NCI-H524 treated with DMSO at 0.1 percent for 48 hours (cell line): ENCODE data around the gene PIGA.
"Not testable (repeated sequence)": the region's sequence is repeated elsewhere in the genome, so short reads cannot be mapped to it uniquely, and the experiment has no call there.

Experiments used
- DNase-seq: peaks from one replicate; lab custom pipeline; 2025; lab: John Stamatoyannopoulos, UW

Gene PIGA

DNA sequence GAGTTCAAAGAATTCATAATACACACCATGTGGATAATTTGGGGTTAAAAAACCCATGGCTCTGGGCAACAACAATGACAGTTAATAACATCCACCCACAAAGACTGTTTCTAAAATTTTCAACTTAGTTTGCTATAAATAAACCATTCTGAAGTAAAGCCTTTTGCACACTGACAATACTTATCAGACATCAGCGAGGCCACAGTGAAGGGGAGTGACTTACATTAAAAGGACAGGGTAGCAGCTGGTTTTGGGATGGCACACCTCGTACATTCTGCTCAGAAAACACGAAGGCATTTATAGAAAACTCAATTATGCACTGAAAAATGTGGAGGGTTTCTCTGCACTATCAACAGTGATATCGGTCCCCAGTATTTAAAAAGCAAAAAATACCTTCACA is 15.0 kb downstream of the PIGA start:
- DNase-seq: no peak

DNA sequence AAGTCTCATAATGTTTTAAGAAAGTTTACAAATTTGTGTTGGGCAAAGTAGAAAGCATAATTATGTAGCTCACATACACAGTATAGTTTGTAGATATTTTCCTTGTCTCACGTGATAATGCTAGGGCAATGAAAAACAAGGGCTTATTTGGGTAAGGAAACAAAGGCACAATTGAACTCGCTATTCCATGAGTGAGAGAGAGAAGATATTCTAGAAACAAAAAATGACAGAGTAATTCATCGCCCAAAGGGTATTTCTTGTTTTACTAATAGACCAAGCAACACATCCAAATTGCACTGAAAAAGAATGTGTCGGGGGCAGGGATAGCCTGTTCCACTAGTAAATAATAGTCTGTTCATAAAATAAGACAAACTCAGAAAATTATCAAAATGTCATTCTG is 16.2 kb downstream of the PIGA start:
- DNase-seq: no peak

DNA sequence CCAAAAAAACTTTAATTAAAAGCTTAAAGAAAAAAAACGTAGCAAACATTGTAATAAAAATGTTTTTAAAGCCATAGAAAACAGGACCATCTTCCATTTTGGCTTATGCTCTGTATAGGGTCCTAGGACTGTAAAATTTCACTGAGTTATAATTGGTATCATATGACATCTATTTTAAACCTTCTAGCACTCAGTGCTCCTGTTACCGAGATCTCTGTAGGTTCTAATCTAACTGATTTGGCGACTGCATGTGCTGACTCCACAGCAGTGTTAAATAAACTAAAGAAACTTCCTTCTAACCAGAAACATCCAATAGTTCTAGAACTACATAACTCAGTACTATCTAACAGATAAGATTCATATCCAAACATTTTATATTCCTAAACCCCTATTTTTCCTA is 19.8 kb downstream of the PIGA start, which contains the start of gene ASB11:
Gene ASB11 (minus strand): TSS at position 132 of the 400 bp plus-strand sequence. CDS start 35 bp downstream, at position 97.
- DNase-seq: no peak

GRCh38 chrX:15314472-15314871 is 20.9 kb downstream of the PIGA start:
- no peak for DNase-seq

DNA sequence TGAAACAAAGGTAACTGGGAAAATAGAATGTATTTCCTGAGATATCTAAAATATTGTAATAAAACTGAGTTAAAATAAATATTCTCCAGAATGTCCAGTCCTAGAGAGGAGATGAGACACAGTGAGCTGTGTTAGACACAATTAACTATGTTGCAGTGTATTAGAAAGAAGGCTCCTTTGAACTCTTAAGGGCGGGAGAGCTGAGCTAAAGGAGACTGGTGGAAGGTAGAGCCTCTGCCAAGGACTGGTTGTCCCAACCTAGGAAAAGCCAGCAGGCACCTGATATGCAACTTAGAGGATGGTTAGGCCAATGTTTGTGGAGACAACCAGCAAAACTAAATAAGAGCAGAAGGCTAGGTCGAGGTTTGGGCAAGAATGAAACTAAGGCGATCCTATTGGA is 24.2 kb downstream of the PIGA start:
- DNase-seq: no peak

DNA sequence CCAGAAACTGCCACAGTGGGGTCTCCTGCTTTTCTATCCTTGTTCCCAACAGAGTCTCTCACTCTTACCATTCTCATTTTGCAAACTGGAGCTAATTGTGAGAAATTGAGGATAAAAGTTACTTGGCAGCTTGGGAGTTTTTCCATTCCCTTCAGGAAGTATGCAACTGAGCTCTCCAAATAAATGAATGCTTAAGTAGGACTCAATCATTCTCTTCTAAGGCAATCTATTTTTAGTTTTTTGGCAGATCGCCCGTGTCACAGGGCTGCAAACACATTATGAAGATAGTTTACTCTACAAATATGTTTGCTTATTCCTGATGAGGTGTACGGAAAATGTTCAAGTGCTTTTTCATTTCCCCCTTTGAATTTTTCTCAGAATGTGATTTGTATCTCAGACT is 25.2 kb downstream of the PIGA start:
- no peak for DNase-seq

DNA sequence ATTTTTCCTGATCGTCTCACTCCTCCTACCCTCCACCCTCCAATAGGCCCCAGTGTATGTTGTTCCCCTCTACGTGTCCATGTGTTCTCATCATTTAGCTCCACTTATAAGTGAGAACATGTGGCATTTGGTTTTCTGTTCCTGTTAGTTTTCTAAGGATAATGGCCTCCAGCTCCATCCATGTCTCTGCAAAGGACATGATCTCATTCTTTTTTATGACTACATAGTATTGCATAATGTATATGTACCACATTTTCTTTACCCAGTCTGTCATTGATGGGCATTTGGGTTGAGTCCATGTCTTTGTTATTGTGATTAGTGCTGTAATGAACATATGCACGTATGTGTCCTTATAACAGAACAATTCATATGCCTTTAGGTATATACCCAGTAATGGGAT is 29.4 kb downstream of the PIGA start:
- DNase-seq: not testable (repeated sequence)

DNA sequence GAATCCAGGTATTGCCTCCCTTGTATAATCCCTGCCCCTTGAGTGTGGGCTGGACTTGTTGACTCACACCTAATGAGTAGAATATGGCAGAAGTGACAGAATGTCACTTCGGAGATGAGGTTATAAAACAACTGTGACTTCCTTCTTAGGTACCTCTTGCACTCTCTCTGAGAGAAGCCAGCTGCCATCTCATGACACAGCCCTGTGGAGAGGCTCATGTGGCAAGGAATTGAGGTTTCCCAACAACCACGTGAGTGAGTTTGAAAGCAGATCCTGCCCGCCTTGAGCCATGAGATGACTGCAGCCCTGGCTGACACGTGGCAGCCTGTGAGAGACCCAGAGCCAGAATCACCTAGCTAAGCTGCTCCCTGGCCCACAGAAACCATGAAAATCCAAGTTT is 33.4 kb downstream of the PIGA start:
- no peak for DNase-seq

DNA sequence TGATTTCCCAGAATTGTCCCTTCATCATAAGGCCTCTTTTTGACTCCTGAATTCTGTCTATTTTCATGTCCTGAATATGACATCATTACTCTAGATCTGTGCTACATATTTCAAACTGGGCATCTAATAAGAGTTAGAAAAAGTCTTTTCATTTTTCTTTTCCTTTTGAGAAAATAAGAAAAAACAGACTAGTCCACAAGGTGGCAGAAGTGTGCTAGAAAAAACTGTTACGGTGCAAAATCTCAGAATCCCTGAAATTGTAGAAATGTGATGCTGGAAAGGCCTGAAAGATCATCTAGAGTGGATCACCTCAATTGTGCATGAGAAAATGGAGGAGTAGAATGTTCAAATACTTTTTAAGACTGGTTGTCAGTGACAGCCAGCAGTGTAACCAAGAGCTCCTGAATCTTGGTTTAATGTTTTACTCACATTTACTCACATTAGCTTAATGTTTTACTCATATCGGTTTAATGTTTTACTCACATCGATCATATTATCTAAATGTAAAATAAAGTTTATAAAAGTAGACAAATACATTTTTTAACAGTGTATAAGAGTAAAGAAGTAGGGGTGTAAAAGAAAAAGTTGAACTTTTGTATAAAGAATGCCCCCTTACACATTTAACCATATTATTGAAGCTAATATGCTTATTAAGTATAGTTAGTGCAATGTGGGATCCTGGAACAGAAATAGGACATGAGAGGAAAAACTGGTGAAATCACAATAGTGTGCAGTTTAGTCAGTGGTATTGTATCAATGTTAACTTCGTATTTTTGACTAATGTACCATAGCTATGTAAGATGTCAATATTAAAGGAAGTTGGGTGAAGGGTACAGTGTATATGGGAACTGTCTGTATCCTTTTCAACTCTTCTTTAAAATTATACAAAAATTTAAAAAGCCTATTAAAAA is 35.1 kb downstream of the PIGA start:
- DNase-seq: no peak

DNA sequence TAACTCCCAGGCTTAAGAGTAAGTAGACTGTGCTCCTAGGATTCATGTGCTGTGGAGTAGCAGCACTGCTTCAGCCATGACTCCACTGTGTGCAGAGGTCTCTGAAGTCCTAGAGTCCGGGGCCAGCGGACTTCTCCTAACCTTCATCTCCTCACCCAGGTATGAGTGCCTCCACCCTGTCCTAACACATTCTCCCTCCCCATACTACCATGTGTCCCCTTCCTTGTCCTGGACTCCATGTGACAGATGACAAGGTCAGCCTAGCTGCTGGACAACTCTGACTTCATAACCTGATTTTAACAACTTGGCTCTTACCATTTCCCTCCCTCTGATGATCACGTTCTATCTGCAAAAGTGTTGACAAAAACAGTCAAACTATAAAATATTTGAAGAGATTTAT is 36.5 kb downstream of the PIGA start:
- DNase-seq: no peak

DNA sequence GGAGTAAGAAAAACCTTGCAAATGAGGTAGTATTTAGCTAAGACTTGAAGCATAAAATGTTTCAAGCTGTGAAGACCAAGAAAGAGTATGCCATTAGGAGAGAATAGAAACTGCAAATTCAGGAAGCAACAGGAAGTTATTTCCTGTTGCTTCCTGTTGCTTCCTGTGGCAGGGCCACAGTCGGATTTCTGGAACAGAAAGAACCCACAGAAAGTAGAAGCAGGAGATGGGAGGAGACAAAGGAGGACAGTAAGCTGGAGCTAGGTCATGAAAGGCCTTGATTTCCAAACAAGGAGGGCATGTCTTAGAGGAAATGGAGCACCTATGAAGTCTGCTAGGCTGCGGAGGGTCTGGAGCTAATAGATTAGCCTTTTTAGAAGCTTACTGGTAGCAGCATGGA is 37.1 kb downstream of the PIGA start:
- DNase-seq: no peak

GRCh38 chrX:15293451-15293850 is 41.9 kb downstream of the PIGA start:
- no peak for DNase-seq

GRCh38 chrX:15292861-15293260 is 42.5 kb downstream of the PIGA start:
- DNase-seq: no peak

- no peak for DNase-seq
These were observed 57.7 kb downstream of the PIGA start for GRCh38 chrX:15277604-15278003.

DNA sequence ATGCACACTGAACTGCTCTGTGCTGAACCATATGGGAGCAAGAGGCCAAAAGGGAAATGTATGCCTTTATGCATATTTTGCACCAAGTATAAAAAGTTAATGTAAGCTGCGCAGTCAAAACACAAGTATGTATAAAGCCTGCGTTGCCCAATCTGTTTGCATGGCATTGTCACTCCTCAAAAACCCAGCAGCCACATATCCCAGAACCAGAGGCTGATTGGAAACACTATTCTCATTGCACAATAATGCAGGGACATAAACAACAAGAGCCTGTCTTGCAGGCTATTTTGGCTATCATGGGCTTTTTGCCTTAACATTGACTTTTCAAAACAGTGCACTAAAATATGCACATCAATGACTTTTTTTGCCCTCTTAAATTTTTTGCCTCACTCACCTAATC is 60.4 kb downstream of the PIGA start:
- DNase-seq: no peak

DNA sequence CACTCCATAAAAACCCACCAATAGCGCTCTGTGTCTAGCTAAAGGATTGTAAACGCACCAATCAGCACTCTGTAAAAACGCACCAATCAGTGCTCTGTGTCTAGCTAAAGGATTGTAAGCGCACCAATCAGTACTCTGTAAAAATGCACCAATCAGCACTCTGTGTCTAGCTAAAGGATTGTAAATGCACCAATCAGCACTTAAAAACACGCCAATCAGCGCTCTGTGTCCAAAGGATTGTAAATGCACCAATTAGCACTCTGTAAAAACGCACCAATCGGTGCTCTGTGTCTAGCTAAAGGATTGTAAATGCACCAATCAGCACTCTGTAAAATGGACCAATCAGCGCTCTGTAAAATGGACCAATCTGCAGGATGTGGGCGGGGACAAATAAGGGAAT is 62.0 kb downstream of the PIGA start:
- not testable (repeated sequence) for DNase-seq

DNA sequence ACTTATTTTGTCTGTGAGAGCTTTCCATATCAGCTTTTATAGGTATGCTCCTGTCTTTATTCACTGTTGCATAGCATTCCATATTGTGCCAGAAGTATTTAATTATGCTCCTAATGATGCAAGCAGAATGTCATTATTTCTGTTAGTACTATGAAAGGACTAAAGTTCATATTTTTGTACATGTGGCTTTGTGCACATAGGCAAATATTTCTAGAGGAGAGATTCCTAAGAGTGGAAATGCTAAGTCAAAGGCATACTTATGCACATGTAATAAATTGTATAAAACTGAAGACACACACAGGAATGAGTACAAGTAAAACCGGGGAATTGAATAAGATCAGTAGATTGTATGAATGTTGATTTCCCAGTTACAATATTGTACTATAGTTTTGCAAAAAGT is 63.6 kb downstream of the PIGA start:
- DNase-seq: no peak

DNA sequence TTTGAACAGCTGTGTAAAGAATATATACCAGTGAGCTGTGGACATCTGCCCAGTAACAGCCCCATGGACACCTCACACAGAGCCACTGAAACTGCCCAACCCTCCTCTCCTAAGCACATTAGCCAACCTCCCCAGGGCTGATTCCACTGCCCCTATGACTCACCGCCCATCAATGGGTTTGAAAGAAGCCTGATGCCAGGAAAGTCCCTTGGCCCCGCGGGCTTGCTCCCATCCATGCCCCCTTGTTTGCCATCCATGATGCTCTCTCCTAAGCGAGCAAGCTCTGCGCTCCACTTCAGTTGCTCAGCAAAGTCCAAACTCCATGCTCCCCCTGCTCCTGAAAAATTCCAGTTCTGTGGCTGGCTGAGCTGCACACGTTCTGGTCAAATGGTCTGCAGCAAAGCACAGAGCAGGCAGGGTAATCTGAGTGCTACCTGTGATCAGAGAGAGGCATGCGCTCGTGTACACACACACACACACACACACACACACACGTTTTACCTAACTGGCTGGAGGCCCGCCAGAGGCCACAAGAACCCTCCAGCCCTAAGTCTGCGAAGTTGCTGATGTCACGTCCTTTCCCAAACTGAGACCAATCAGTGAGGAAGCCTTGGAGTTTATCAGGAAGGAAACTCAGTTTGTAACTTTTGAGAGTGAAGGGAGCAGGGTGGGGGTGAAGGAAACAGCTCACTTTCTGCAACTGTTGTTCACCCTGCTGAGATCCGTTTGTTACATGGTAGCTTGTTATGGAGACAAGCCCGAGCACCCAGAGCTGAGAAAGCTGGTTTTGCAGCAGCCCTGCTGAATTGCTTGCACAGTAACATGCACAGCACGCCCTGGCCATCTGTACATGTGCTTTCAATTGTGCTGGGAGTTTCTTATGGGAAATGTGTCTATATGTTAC is 65.5 kb downstream of the PIGA start, which contains the start of gene ASB9:
Gene ASB9 (minus strand): TSS at position 466 of the 904 bp plus-strand sequence. CDS start 209 bp downstream, at position 257.
- DNase-seq: no peak
